DLD1 (cell line): ENCODE results near the gene PPM1L.

ENCODE experiments used
- in situ Hi-C: cut with HindIII; loops from 2 replicates; pipeline ENCODE4 v1.10.0; 2017; ENCODE audit warnings: low sequenced_read_pairs

Gene PPM1L

DNA sequence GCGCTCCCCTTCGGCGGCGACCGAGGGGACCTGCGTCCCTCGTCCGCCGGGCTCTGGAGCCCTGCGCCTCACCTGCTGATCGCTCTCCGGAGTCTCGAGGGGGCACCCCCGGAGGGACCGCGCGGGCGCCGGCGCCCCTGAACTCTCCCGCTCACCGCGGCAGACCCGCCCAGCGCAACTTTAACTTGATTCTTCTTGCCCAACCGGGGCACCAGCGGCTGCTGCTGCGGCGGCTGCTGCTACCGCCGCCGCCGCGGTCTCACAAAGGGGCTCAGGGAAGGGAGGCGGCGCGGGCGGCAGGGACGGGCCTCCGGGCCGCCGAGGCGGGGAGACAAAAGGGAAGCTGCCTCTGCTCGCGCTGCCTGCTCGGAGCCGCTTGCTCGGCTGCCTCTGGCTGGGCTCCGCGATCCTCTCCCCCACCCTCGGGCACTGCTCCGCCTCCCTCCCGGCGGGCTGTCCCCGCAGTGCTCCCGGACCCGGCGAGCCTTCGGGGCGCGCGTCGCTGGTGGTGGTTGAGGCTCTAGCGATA, at the start of gene PPM1L:
Gene PPM1L (plus strand): TSS at position 456 of the 529 bp plus-strand sequence.
- in situ Hi-C loops, result no loop called here

GRCh38 chr3:160707187-160707794, 48.7 kb upstream of the PPM1L start:
- in situ Hi-C loops, result loop anchor here (25.0 kb wide), 1 partner anchor 205 kb away; no protein-coding TSS in a partner anchor

DNA sequence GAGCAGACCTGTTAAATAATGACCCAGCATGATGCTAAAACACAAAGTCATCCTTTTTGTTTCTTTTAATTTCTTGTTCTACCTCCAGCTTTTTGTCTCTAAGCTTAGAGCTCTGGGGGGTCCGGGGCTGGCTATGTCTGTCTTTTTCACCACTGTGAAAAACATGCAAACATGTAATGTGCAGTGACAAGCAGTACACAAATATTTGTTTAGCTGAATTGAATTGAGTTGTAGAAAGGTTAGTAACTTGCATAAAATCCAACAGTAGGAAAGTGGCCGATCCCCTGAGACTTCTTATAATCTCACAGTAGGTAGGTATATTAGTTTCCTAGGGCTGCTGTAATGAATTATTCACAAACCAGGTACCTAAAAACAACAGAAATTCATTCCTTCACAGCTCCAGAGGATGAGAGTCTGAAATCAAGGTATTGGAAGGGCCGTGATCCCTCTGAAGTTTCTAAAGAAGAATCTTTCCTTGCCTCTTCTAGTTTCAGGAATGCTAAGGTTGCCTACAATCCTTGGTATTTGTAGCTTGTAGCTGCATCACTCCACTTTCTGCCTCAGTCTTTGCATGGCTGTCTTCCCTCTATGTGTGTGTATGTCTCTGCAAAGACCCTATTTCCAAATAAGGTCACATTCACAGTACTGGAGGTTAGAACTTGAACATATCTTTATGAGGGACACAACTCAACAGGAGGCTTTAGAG, 46.4 kb upstream of the PPM1L start:
- in situ Hi-C loops, result loop anchor here (25.0 kb wide), 1 partner anchor 203 kb away; no protein-coding TSS in a partner anchor

DNA sequence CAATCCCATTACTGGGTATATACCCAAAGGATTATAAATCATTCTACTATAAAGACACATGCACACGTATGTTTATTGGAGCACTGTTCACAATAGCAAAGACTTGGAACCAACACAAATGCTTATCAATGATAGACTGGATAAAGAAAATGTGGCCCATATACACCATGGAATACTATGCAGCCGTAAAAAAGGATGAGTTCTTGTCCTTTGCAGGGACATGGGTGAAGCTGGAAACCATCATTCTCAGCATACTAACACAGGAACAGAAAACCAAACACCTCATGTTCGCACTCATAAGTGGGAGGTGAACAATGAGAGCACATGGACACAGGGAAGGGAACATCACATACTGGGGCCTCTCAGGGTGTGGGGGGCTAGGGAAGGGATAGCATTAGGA, 42.9 kb upstream of the PPM1L start:
- in situ Hi-C loops, result loop anchor here (25.0 kb wide), 1 partner anchor 199 kb away; no protein-coding TSS in a partner anchor

DNA sequence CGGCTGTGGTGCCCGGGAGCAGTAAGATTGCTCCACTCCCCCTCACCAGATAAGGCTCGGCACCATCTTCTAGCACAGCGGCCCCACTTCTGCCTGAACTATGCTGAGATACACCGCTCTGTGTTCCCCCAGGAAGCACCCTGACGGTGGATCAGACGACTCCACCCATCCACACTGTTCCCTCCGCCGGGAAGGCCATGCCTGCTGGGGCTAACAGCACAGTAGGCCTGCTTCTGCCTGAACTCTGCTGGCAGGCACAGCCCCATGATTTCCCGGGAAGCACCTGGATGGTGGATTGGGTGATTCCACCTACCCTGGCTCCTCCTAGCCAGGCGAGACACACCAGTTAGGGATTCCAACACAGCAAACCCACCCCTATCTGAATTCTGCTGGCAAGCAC, 36.3 kb upstream of the PPM1L start:
- in situ Hi-C loops, result loop anchor here (25.0 kb wide), 1 partner anchor 193 kb away; no protein-coding TSS in a partner anchor

DNA sequence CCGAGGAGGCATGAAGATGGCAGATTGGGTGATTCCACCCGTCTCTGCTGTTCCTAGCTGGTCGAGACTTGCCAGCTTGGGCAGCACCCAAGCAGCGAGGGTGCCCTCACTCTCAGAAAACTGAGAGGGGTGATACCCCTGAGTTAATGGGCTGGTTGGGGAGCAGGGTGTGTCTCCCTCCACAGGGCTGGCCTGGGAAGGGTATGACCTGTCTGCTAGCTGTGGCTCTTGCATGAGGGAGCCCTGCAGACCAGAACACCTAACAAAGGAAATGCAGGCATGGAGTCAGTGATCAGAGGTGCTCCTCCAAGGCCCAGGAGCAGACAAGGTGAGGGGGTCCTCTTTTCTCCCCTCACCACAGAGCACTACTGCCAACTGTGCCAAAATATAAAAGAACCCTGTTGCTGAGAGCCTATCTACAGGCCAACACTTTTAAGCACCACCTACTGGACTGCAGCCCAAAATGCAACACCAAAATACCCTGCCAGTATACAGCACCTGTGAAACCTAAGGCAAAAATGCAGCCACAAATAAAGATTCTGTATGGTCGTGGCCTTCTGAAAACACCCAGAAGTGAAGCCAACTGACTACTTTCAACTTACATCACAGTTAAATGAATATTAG, 35.8 kb upstream of the PPM1L start:
- in situ Hi-C loops, result loop anchor here (25.0 kb wide), 1 partner anchor 192 kb away; no protein-coding TSS in a partner anchor

DNA sequence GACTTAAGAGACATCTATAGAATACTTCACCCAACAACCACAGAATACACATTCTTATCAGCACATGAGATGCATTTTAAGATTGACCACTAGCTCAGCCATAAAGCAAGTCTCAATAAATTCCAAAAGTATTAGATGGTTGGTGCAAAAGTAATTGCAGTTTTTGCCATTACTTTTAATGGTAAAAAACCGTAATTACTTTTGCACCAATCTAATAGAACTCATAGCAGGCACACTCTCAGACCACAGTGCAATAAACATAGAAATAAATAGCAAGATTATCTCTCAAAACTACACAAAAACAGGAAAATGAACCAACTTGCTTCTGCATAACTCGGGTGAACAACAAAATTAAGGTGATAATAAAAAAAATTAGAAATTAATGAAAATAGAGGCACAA, 33.7 kb upstream of the PPM1L start:
- in situ Hi-C loops, result loop anchor here (25.0 kb wide), 1 partner anchor 190 kb away; no protein-coding TSS in a partner anchor

DNA sequence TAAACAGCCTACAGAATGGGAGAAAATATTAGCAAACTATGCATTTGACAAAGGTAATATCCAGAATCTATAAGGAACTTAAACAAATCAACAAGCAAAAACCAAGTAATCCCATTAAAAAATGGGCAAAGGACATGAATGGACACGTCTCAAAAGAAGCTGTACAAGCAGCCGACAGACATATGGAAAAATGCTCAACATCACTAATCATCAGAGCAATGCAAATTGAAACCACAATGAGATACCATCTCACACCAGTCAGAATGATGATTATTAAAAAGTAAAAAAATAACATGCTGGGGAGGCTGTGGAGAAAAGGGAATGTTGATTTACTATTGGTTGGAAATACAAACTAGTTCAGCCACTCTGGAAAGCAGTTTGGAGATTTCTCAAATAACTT, 30.7 kb upstream of the PPM1L start:
- in situ Hi-C loops, result no loop called here

DNA sequence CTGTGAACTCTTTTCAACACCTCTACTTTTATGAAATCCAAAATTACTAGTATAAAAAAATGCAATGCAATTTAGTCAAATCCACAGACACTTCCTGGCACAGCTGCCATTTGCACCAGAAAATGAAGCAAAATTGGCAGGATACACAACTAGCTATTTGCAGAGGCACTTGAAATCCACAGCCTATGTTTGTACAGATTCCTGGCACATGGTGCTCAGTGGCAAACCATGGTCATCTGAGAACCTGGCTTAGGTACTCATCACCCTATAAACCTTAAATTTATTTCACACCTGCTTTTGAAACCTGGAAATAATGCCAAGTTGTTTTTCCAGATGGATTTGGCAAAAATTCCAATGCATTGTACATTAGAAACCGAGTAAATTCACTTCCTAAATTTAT, 20.2 kb upstream of the PPM1L start:
- in situ Hi-C loops, result no loop called here

DNA sequence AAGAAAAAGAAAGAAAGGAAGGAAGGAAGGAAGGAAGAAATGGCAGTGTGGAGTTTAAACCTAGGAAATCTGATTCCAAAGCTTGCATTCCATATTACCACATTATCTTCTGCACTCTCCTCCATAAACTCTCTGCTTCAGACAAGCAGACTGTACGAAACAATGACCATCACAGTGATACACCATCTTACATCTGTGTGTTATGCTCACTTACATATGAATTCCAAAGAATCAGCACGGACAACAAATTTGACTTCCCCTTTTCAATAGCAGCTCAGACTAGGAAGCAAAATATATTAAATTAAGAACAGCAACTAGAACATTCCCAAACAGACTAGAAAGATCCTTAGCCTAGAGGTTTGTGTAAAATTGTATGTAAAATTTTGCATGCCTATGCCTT, 18.0 kb upstream of the PPM1L start:
- in situ Hi-C loops, result no loop called here

DNA sequence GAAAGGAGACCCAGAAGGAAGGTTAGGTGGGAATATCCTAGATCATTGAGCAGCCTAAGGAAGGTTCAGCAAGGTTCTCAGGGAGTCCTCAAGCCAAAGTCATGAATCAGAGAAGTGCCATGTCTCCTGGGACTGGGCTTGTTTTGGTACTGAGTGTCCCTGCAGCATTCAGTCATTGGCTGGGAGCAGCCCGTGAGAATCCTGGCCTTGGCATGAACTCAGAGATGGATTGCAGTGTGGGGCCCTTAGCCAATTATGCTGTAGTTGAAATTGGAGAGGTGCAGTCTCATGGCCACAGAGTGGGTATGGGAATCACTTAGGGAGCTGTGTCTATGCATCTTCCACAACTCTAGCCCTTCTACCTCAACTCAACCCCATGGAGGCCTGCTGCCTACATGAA, 17.0 kb upstream of the PPM1L start:
- in situ Hi-C loops, result no loop called here

GRCh38 chr3:160746976-160747375, 9.1 kb upstream of the PPM1L start:
- in situ Hi-C loops, result no loop called here

GRCh38 chr3:160747422-160747821, 8.6 kb upstream of the PPM1L start:
- in situ Hi-C loops, result no loop called here

DNA sequence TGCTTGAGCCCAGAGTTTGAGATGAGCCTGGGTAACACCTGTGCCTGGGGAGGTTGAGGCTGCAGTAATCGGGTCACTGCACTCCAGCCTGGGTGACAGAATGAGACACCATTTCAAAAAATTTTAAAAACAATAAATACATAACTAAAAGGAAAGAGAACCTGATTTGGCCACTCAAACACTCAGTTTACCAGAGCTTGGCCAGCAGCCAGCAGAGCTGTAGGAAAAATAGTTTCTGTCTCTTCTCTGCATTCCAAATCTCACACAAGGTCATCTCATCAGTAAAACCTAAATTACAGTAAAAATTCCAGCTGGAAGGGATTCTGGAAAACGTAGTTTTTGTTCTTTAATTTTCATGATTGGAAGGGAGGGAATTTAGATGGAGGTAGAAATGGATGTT, 7.8 kb upstream of the PPM1L start:
- in situ Hi-C loops, result no loop called here

- in situ Hi-C loops, result no loop called here
Observed at GRCh38 chr3:160748787-160749186, 7.2 kb upstream of the PPM1L start.

DNA sequence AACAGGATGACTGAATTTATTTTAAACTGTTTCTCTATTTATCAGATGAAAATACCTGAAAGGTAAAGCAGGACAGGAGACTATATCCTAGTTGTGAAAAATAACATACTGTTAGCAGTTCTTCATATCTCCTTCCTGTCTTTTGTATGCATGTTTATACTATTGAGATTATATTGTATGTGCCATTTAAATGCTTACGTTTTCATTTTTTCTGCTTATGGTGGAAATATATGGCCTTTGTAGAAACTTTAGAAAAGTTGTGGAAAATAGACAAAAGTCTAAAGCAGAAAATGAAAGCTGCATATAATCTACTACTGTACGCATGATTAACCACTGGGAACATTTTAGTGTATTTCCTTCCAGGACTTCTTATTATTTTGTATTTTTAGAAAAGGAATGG, 2.1 kb upstream of the PPM1L start:
- in situ Hi-C loops, result no loop called here

DNA sequence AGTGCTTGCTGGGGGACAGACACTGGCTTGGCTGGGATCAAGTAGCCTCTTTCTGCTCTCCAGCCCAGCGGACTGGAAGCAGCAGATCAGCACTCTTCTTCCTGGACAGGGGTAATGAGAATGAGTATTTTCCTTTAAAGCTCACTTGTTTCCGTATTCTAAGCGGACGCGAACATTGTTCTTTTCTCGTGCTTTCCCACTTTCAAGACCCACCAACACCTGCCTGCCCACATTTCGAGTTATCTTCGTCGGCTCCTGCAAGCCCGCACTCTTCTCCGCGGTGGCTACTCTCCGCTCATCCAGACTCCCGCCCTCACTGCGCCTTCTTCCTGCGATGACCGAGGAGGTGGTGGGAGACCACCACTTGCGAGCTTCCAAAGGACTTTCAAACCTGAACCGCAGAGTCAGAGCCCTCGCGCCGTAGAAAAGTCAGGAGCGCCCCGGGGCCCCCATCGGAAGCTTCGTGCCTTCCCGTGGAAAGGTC, 1.6 kb upstream of the PPM1L start:
- in situ Hi-C loops, result no loop called here

- in situ Hi-C loops, result no loop called here
Observed at GRCh38 chr3:160754855-160755747, 930 bp upstream of the PPM1L start.

GRCh38 chr3:160757233-160758106, 1.4 kb downstream of the PPM1L start:
- in situ Hi-C loops, result no loop called here
